Activated gamma-delta T cell treated with anti-CD3 and anti-CD28 coated beads, Interleukin-2, amount 50 U/mL, for 16 hours (primary cell): Measurements from ENCODE around the gene EED.
A peak's percentile ranks its signal among the peaks of the same experiment; 100 is the strongest.

Experiments used
- DNase-seq: peaks from one replicate; pipeline ENCODE4 v3.0.0-alpha.2; 2020; ENCODE audit warnings: low read depth

EED gene, protein sequence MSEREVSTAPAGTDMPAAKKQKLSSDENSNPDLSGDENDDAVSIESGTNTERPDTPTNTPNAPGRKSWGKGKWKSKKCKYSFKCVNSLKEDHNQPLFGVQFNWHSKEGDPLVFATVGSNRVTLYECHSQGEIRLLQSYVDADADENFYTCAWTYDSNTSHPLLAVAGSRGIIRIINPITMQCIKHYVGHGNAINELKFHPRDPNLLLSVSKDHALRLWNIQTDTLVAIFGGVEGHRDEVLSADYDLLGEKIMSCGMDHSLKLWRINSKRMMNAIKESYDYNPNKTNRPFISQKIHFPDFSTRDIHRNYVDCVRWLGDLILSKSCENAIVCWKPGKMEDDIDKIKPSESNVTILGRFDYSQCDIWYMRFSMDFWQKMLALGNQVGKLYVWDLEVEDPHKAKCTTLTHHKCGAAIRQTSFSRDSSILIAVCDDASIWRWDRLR

GRCh38 chr11:86244522-86245368, at the start of gene EED:
TSS of gene EED (plus strand) at chr11:86244753. CDS start at chr11:86245230, 477 bp downstream.
- DNase-seq = peak; percentile 90

DNA sequence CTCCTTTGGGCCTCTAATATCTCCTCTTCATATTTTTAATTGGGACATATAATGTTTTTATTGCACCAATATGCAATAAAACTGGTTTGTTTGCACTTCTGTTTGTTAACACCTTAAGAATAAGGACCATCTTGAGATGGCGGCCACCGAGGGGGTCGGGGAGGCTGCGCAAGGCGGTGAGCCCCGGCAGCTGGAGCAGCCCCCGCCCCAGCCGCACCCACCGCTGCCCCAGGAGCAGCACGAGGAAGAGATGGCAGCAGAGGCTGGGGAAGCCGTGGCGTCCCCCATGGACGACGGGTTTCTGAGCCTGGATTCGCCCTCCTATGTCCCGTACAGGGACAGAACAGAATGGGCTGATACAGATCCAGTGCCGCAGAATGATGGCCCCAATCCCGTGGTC, 49.6 kb upstream of the EED start:
- DNase-seq = no peak

DNA sequence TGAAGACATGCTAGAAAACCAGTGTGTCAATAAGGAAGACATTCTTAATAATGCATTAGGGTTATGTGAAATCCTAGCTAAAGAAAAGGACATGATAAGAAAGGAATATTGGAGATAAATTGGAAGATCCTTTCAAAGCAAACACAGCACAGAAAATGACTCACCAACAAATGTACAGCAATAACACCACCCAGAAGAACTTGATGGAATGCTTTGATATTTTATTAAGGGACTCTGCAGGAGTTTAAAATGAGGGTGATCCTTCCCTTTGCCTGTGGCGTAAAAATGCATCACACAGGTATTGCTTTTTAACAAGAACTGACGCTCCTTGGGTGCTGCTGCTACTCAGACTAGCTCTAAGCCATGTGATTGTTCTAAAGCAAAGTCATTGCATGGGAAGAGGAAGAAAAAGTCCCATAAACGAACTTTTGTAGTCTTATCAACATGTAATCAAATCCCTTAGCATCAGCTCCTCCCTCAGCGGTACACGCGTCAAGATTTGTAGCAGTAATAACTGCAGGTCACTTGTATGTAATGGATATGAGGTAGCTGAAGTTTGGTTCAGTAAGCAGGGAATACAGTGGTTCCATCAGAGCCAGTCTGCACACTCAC, 48.4 kb upstream of the EED start:
- DNase-seq = no peak

GRCh38 chr11:86196913-86197312, 47.6 kb upstream of the EED start:
- DNase-seq = no peak

GRCh38 chr11:86197448-86197847, 47.1 kb upstream of the EED start:
- no peak for DNase-seq

DNA sequence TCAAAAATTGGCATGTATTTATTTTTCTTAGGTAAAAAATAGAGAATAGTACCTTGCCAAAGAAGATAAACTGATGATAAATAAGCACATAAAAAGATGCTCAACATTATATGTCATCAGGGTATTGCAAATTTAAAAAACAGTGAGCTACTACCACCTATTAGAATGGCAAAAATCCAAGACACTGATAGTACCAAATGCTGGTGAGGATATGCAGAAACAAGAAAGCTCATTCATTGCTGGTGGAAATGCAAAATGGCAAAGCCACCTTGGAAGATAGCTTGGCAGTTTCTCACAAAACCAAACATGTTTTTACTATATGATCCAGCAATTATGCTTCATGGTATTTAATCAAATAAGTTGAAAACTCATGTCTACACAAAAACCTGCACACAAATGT, 46.4 kb upstream of the EED start:
- DNase-seq = no peak

- DNase-seq = no peak
These were observed 45.2 kb upstream of the EED start for GRCh38 chr11:86199354-86199753.

GRCh38 chr11:86201371-86201884, 43.1 kb upstream of the EED start:
- DNase-seq = no peak

DNA sequence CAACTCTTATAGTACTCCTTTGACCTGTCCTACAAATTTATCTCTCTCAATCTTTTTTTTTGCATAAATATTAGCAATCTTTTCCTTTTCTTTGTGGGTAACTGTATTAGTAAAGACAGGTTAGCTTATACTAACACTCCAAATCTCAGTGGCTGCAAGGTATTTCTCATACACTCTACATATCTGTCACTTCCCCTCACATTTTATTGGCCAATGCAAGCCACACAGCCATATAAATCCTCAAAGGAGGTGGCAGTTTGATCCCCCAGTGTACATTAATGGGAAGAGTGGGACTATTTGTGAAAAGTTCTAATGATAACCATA, 42.6 kb upstream of the EED start:
- DNase-seq = no peak

DNA sequence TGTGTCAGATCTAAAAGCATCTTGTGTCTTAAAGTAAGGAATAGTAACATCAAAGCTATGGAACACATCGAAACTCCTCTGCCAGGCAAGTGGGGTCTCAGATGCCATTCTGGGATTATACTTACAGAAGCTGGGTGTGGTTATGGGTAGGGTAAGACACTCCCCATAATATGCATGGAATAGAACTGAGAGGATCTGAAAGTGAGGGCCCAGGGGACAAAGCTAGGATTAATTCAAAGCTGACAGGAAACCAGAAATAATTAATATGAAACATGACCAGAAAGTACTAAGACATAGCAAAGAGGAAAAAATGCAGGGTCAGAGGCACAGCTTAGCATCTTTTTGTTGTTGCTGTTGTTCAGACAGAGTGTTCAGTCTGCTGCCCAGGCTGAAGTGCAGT, 40.2 kb upstream of the EED start:
- no peak for DNase-seq

DNA sequence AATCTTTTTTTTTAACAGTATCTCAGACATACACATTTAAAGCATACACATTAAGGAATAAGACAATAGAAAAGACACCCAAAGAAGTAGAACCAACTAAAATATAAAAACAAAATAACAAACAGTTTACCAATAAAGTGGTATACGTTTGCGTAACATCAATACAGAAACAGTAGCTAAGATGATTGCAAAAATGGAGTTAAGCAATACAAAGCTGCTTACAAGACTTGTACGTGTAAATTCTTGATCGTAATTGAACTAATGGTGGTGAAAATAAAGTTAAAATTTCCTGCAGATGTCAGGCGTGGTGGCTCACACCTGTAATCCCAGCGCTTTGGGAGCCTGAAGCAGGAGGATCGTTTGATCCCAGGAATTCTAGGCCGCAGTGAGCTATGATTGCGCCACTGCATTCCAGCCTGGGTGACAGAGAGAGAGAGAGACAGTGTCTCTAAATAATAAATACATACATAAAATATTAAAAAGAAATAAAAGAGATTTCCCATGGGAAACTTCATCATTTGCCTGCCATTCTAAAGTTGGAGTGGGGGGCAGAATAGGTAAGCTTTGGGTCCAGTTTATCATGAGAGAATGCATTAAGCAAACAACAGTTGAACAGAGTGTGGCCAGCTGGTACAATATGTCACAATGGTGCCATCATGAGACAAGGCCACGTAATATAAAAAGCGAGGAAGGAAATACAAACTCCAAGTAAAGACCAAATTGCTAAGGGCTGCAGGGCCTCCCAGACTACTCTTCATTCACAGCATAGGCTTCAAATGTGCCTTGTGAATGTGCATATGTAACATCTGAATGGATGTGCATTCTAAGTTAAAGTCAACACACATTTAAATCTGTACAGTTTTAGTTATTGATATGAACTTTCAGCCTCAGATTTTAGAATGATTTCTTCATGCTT, 38.9 kb upstream of the EED start:
- DNase-seq = no peak

DNA sequence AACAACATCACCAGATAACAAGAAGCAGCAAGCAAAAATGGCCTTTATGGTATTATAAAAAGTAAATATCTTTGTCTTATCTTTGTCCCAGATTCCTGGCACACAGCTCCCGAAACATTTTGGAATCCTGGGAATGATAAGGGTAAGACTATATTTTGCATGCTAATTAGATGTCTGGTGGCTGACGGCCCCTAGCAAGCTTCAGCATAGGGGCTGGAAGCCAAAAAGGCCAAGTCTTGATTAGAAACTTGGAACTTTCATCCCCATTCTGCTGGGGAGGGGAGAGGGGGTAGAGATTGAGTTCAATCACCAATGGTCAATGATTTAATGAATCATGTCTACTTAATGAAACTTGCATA, 38.2 kb upstream of the EED start:
- DNase-seq = no peak

DNA sequence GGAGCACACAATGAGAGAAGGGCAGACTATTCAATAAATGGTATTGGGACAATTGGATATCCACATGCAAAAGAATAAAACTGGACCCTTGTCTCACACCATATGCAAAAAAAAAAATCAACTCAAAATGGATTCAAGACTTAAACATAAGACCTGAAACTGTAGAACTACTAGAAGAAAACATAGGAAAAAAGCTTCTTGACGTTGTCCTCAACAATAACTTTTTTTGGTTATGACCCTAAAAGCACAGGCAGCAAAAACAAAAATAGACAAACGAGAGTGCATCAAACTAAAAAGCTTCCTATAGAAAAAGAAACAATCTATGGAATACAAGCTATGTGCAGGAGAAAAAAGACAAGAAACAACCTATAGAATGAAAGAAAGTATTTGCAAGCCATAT, 37.1 kb upstream of the EED start:
- no peak for DNase-seq

DNA sequence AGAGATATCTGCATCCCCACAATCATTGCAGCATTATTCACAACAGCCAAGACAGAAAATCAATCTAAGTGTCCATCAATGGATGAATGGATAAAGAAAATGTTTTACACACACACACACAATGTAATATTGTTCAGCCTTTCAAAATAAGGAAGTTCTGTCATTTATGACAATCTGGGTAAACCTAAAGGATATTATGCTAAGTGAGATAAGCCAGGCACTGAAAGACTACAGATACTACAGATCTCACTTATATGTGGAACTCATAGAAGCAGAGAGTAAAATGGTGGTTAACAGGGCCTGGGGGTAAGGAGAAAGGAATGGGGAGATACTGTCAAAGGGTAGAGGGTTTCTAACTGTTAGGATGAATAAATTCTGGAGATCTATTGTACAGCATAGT, 36.0 kb upstream of the EED start:
- no peak for DNase-seq

DNA sequence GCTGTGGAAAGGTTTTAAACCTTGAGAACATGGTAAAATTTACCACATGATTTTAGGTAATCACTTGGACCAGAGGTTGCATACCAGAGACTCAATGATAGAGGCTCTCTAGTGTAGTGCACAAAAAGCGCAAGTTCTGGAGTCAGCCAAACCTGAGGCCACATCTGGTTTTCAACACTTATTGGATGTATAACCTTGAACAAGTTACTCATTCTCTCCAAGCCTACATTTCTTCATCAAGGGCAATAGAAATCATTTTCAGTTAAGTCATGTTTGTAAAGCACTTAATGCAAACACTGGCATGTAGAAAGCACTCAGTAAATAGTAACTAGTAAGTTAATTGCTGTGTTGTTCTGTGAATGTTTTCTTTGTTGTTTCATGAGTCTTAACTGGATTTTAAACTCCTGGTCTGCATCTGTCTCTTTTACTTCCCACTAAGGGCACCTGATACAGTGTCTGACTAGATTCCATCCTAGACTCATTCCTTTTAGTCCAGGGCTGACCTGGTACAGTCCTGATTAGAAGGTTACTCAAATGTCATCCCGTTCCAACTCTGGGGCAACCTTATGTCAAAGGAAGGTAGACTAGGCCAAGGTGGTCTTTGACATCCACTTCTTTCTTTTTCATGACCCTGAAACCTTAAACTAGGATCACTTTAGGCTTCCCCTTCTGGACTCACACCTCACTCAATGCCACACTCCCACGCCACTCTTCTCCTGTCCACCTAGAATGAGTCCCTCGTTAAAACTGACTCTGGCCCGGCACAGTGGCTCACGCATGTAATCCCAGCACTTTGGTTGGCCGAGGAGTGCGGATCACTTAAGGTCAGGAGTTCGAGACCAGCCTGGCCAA, 34.5 kb upstream of the EED start:
- no peak for DNase-seq

DNA sequence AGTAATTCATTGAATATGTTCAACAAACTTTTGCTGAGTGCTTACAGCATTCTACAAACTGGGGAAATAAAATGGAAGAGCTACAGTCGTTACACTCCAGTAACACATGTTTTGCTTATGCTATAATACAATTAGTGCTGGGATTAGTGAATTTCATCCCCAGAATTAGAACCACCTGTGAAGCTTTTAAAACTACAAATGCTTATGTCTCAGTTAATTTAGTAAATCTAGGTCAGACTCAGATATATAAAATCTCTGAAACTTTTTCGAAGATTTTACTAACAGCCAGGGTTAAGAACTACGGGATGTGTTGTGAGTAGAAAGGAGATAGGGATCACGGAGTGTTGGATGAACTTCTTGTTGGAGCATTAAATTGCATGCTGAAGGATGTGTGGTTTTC, 33.7 kb upstream of the EED start:
- no peak for DNase-seq

- DNase-seq = no peak
These were observed 32.9 kb upstream of the EED start for GRCh38 chr11:86211619-86212018.

GRCh38 chr11:86212019-86212611, 32.4 kb upstream of the EED start:
- no peak for DNase-seq

DNA sequence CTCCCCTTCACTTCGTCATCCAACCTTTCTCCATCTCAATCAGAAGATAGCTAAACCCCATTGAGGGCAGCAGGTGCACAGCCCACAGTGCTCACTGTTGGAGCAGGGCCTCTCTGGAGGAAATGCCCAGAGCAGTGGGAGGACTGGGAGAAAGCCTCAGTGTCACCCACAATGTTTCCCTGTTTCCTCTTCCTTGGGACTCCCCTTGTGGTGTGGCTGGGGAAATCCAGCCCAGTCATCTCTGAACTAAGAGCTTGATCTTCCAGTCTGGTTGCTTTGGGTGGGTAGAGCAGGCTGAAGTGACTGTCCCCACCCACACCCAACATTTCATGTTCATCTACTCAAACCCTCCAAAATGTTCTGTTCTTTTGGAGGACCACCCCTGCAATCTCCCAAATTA, 29.8 kb upstream of the EED start:
- DNase-seq = peak; percentile 9
